ENCODE measurements around the gene SEPHS2.

DNA sequence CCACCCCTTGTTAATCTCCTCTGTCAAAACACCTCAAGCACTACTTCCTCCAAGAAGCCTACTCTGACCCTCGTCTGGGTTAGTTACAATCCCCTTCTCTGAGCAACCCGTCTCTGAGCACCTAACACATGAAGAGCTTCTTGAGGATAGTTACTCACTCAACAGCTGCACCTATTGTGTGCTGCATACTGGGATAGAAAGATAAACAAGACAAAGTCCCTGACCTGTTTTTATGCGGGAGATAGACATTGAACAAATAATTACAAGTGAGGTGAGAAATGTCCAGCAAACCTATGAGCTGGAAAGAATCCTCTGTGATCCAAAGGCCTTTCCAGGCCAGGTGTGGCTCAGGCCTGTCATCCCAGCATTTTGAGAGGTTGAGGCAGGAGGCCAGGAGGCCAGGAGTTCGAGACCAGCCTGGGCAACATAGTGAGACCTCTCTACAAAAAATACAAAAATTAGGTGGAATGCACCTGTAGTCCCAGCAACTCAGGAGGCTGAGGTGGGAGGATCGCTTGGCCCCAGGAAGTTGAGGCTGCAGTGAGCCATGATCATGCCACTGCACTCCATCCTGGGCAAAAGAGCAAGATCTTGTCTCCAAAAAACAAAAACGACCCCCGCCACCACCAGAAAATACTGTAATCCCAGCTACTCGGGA lies 43.8 kb downstream of the SEPHS2 start:
- TF ChIP-seq ZNF274 (IDR thresholded peaks at IDR 0.05; ENCODE audit: low read length) (no peak), ZNF274 (tag by site-specific recombination; IDR thresholded peaks at IDR 0.05; ENCODE audit: borderline replicate concordance) (no peak), MZF1 (tag by site-specific recombination; IDR thresholded peaks at IDR 0.05; ENCODE audit: borderline replicate concordance) (no peak), ZNF174 (tag by site-specific recombination; IDR thresholded peaks at IDR 0.05) (no peak), TCF7L2 (IDR thresholded peaks at IDR 0.05; ENCODE audit: borderline replicate concordance, low read depth, low read length) (no peak), ZNF571 (tag by site-specific recombination; IDR thresholded peaks at IDR 0.05) (no peak), ZNF423 (tag by site-specific recombination; IDR thresholded peaks at IDR 0.05) (no peak)
- TF ChIP-seq, protein P1, sequence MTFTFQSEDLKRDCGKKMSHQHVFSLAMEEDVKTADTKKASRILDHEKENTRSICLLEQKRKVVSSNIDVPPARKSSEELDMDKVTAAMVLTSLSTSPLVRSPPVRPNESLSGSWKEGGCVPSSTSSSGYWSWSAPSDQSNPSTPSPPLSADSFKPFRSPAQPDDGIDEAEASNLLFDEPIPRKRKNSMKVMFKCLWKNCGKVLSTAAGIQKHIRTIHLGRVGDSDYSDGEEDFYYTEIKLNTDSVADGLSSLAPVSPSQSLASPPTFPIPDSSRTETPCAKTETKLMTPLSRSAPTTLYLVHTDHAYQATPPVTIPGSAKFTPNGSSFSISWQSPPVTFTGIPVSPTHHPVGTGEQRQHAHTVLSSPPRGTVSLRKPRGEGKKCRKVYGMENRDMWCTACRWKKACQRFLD (tag by site-specific recombination; IDR thresholded peaks at IDR 0.05), result no peak
- TF ChIP-seq, protein P2, sequence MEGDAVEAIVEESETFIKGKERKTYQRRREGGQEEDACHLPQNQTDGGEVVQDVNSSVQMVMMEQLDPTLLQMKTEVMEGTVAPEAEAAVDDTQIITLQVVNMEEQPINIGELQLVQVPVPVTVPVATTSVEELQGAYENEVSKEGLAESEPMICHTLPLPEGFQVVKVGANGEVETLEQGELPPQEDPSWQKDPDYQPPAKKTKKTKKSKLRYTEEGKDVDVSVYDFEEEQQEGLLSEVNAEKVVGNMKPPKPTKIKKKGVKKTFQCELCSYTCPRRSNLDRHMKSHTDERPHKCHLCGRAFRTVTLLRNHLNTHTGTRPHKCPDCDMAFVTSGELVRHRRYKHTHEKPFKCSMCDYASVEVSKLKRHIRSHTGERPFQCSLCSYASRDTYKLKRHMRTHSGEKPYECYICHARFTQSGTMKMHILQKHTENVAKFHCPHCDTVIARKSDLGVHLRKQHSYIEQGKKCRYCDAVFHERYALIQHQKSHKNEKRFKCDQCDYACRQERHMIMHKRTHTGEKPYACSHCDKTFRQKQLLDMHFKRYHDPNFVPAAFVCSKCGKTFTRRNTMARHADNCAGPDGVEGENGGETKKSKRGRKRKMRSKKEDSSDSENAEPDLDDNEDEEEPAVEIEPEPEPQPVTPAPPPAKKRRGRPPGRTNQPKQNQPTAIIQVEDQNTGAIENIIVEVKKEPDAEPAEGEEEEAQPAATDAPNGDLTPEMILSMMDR (tag by site-specific recombination; IDR thresholded peaks at IDR 0.05), result no peak
- TF ChIP-seq, protein P3, sequence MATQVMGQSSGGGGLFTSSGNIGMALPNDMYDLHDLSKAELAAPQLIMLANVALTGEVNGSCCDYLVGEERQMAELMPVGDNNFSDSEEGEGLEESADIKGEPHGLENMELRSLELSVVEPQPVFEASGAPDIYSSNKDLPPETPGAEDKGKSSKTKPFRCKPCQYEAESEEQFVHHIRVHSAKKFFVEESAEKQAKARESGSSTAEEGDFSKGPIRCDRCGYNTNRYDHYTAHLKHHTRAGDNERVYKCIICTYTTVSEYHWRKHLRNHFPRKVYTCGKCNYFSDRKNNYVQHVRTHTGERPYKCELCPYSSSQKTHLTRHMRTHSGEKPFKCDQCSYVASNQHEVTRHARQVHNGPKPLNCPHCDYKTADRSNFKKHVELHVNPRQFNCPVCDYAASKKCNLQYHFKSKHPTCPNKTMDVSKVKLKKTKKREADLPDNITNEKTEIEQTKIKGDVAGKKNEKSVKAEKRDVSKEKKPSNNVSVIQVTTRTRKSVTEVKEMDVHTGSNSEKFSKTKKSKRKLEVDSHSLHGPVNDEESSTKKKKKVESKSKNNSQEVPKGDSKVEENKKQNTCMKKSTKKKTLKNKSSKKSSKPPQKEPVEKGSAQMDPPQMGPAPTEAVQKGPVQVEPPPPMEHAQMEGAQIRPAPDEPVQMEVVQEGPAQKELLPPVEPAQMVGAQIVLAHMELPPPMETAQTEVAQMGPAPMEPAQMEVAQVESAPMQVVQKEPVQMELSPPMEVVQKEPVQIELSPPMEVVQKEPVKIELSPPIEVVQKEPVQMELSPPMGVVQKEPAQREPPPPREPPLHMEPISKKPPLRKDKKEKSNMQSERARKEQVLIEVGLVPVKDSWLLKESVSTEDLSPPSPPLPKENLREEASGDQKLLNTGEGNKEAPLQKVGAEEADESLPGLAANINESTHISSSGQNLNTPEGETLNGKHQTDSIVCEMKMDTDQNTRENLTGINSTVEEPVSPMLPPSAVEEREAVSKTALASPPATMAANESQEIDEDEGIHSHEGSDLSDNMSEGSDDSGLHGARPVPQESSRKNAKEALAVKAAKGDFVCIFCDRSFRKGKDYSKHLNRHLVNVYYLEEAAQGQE (tag by site-specific recombination; IDR thresholded peaks at IDR 0.05), result no peak
- TF ChIP-seq, protein P4, sequence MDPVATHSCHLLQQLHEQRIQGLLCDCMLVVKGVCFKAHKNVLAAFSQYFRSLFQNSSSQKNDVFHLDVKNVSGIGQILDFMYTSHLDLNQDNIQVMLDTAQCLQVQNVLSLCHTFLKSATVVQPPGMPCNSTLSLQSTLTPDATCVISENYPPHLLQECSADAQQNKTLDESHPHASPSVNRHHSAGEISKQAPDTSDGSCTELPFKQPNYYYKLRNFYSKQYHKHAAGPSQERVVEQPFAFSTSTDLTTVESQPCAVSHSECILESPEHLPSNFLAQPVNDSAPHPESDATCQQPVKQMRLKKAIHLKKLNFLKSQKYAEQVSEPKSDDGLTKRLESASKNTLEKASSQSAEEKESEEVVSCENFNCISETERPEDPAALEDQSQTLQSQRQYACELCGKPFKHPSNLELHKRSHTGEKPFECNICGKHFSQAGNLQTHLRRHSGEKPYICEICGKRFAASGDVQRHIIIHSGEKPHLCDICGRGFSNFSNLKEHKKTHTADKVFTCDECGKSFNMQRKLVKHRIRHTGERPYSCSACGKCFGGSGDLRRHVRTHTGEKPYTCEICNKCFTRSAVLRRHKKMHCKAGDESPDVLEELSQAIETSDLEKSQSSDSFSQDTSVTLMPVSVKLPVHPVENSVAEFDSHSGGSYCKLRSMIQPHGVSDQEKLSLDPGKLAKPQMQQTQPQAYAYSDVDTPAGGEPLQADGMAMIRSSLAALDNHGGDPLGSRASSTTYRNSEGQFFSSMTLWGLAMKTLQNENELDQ (tag by site-specific recombination; IDR thresholded peaks at IDR 0.05; ENCODE audit: low read depth), result no peak
- TF ChIP-seq, protein P5, sequence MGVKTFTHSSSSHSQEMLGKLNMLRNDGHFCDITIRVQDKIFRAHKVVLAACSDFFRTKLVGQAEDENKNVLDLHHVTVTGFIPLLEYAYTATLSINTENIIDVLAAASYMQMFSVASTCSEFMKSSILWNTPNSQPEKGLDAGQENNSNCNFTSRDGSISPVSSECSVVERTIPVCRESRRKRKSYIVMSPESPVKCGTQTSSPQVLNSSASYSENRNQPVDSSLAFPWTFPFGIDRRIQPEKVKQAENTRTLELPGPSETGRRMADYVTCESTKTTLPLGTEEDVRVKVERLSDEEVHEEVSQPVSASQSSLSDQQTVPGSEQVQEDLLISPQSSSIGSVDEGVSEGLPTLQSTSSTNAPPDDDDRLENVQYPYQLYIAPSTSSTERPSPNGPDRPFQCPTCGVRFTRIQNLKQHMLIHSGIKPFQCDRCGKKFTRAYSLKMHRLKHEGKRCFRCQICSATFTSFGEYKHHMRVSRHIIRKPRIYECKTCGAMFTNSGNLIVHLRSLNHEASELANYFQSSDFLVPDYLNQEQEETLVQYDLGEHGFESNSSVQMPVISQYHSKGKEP (tag by site-specific recombination; IDR thresholded peaks at IDR 0.05), result no peak

All from HEK293 (cell line).